Kidney (tissue), 14 donors: ENCODE measurements around the gene TSPYL1. TPM values are rescaled to one million over a fixed set of nuclear protein-coding genes. Genes with fewer than 3 reads are reported as not detected.

Experiments used
- DNase-seq, 5 donors: peaks; one replicate each; pipeline ENCODE4 v3.0.0-alpha.2; 2013 to 2020
- FAIRE-seq: peaks from 2 replicates; lab custom pipeline; 2012; peaks lifted over from hg19 to GRCh38; lab: Jason Lieb, UNC
- H3K27ac ChIP-seq, 2 donors: one replicate each; pipeline ENCODE4 v1.7.0; 2013; ENCODE audit warnings: low read depth in 2 of 2, low read length in 2 of 2, inconsistent platforms in 1 of 2
- H3K27me3 ChIP-seq: one replicate; pipeline ENCODE4 v1.7.1; 2013; ENCODE audit warnings: low read length, inconsistent platforms; ENCODE audit not compliant: control insufficient read depth, insufficient read depth
- H3K36me3 ChIP-seq, 3 donors: one replicate each; pipeline versions ENCODE4 v1.7.0 to v1.7.1; 2013; ENCODE audit warnings: low read length in 3 of 3, control low read depth in 1 of 3, inconsistent platforms in 1 of 3; ENCODE audit not compliant: insufficient read depth in 3 of 3, control insufficient read depth in 2 of 3
- H3K4me1 ChIP-seq, 3 donors: one replicate each; pipeline versions ENCODE4 v1.7.0 to v1.7.1; 2013; ENCODE audit warnings: low read length in 3 of 3, inconsistent platforms in 1 of 3, low read depth in 1 of 3; ENCODE audit not compliant: control insufficient read depth in 2 of 3, insufficient read depth in 2 of 3
- H3K4me3 ChIP-seq, 3 donors: one replicate each; pipeline versions ENCODE4 v1.7.0 to v1.8.1; 2013; ENCODE audit warnings: low read length in 3 of 3, control low read depth in 1 of 3, inconsistent platforms in 1 of 3
- H3K9ac ChIP-seq, 3 donors: one replicate each; pipeline versions ENCODE4 v1.7.0 to v1.7.1; 2013; ENCODE audit warnings: low read length in 3 of 3, control low read depth in 1 of 3, inconsistent platforms in 1 of 3
- H3K9me3 ChIP-seq, 3 donors: one replicate each; pipeline versions ENCODE4 v1.7.0 to v1.7.1; 2013; ENCODE audit warnings: low read length in 3 of 3, control low read depth in 1 of 3, inconsistent platforms in 1 of 3; ENCODE audit not compliant: control insufficient read depth in 2 of 3, insufficient read depth in 1 of 3
- CTCF ChIP-seq: IDR thresholded peaks from 3 replicates; pipeline ENCODE4 v1.5.1; 2012; ENCODE audit warnings: mild to moderate bottlenecking, moderate library complexity, borderline replicate concordance; ENCODE audit not compliant: insufficient read depth; ENCODE audit errors: extremely low read depth
- intact Hi-C: fragments of 100-400 bp; cut with DNase I; formaldehyde crosslinking; loops from one replicate; pipeline ENCODE4 v1.11.1; 2022
- polyA plus RNA-seq: library from polyadenylated mRNA; stranded (reverse); fragments of 350-450 nt; fragmentation: Illumina TruSeq; extraction: RNeasy Lipid Tissue Mini Kit (QIAGEN cat#74804); gene quantifications from one replicate; pipeline ENCODE4 v1.2.3, GENCODE V29; 2014; ENCODE audit warnings: low read depth, low replicate concordance; ENCODE audit not compliant: insufficient read depth
- total RNA-seq: library from RNA; stranded (reverse); fragmentation: NEBNext Ultra II Directional; extraction: Animal tissue kit (Norgen Biotek cat#: 25700); gene quantifications from one replicate; pipeline ENCODE4 v1.2.1, GENCODE V29; 2021
- donor health status: control.
- donor health status: control.
- donor health status: control.
- donor health status: control.
- donor health status: control.
- donor health status: DM: yes; HTN: yes; CAD: no.
- donor health status: Normal renal cell carcinoma (clear cell type).

TSPYL1 gene
- total and polyA plus RNA-seq, 2 donors from 2014 or later: 68.7 to 112 TPM

DNA sequence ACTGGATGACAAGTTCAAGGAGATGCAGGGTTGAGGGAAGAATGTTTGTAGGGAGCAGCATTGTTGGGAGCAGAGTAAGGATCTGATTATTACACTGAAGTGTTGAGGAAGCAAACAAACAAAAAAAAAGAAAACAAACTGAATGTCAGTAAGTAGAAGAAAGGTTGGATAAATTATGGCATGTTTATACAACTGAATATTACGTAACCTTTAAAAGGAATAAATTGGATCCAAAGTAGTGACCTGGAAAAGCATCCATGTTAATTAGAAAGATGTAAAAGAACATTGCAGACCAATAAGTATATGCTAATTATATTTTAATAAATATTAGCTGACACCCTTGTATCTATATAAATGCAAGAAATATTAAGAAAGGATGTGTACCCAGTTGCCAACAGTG, 12.8 kb upstream of the TSPYL1 start:
- Histone ChIP-seq H3K4me3 (no peak overlapping the region), H3K4me1 (no peaks in the 10 kb centered on the region), H3K9me3 (no peaks in the 10 kb centered on the region), H3K36me3 (no peaks in the 10 kb centered on the region), H3K9ac (no peak overlapping the region), H3K27ac (no peak overlapping the region), H3K27me3 (no peaks in the 10 kb centered on the region)
- no peak for TF ChIP-seq CTCF
- DNase-seq (no peak), FAIRE-seq (no peak)
- intact Hi-C loops: loop anchor here (10.0 kb wide), 1 partner anchor 242 kb away; no protein-coding TSS in a partner anchor

GRCh38 chr6:116291701-116292396, 12.1 kb upstream of the TSPYL1 start:
- Histone ChIP-seq H3K27me3 (no peaks in the 10 kb centered on the region), H3K27ac (no peak overlapping the region), H3K4me1 (no peaks in the 10 kb centered on the region), H3K9me3 (no peaks in the 10 kb centered on the region), H3K9ac (no peak overlapping the region), H3K36me3 (no peaks in the 10 kb centered on the region), H3K4me3 (no peak overlapping the region)
- intact Hi-C loops: loop anchor here (10.0 kb wide), 1 partner anchor 243 kb away; no protein-coding TSS in a partner anchor
- DNase-seq (no peak), FAIRE-seq (no peak)
- TF ChIP-seq CTCF: no peak

DNA sequence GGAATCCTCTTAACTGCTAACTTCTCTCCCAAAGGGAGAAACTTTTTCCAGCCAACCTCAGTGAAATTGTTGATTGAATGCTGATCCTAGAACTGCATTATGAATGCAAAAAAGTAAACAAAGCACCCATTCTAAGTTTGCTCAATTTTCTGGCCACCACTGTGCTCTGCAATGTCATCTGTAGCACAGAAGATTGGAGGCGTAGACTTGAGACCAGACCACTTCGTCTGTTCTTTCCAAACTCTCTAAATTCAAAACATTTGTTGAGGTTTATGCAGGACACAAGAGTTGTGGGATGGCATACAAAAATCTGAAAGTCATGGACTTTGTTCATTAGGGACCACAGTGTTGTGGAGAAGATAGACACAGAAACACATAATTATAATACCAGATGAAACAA, 11.1 kb upstream of the TSPYL1 start:
- intact Hi-C loops: loop anchor here (10.0 kb wide), 1 partner anchor 244 kb away; no protein-coding TSS in a partner anchor
- DNase-seq (no peak), FAIRE-seq (no peak)
- H3K27me3 ChIP-seq: no peaks in the 10 kb centered on the region
- no peak overlapping the region for H3K4me3 ChIP-seq
- H3K36me3 ChIP-seq: no peaks in the 10 kb centered on the region
- H3K9ac ChIP-seq: no peak overlapping the region
- H3K27ac ChIP-seq: no peak overlapping the region
- no peak for TF ChIP-seq CTCF
- H3K9me3 ChIP-seq: no peaks in the 10 kb centered on the region
- H3K4me1 ChIP-seq: no peaks in the 10 kb centered on the region
